Stimulated activated CD8-positive, alpha-beta memory T cell treated with anti-CD3 and anti-CD28 coated beads, Interleukin-15, amount 100 ng/mL, for 24 hours (primary cell): ENCODE measurements around the gene SLC26A5.
"Not testable (repeated sequence)": the region's sequence is repeated elsewhere in the genome, so short reads cannot be mapped to it uniquely, and the experiment has no call there.

Experiments used
- DNase-seq: peaks from one replicate; pipeline ENCODE4 v3.0.0-alpha.2; 2020; ENCODE audit warnings: low read depth

Gene SLC26A5

DNA sequence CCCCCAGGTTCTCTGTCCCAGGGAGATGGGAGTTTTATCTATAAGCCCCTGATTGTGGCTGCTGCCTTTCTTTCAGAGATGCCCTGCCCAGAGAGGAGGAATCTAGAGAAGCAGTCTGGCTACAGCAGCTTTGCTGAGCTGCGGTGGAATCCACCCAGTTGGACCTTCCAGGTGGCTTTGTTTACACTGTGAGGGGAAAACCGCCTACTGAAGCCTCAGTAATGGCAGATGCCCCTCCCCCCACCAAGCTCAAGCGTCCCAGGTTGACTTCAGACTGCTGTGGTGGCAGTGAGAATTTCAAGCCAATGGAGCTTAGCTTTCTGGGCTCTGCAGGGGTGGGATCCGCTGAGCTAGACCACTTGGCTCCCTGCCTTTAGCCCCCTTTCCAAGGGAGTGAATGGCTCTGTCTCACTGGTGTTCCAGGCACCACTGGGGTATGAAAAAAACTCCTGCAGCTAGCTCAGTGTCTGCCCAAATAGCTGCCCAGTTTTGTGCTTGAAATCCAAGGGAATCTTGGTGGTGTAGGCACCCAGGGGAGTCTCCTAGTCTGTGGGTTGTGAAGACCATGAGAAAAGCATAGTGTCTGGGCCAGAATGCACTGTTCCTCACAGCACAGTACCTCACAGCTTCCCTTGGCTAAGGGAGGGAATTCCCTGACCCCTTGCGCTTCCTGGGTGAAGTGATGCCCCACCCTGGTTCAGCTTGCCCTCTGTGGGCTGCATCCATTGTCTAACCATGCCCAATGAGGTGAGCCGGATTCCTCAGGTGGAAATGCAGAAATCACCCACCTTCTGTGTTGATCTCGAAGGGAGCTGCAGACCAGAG lies 40.0 kb downstream of the SLC26A5 start:
- DNase-seq: not testable (repeated sequence)

DNA sequence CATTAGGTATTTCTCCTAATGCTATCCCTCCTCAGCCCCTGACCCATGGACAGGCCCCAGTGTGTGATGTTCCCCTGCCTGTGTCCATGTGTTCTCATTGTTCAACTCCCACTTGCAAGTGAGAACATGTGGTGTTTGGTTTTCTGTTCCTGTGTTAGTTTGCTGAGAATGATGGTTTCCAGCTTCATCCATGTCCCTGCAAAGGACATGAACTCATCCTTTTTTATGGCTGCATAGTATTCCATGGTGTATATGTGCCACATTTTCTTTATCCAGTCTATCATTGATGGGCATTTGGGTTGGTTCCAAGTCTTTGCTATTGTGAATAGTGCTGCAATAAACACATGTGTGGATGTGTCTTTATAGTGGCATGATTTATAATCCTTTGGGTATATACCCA lies 46.3 kb downstream of the SLC26A5 start:
- not testable (repeated sequence) for DNase-seq

DNA sequence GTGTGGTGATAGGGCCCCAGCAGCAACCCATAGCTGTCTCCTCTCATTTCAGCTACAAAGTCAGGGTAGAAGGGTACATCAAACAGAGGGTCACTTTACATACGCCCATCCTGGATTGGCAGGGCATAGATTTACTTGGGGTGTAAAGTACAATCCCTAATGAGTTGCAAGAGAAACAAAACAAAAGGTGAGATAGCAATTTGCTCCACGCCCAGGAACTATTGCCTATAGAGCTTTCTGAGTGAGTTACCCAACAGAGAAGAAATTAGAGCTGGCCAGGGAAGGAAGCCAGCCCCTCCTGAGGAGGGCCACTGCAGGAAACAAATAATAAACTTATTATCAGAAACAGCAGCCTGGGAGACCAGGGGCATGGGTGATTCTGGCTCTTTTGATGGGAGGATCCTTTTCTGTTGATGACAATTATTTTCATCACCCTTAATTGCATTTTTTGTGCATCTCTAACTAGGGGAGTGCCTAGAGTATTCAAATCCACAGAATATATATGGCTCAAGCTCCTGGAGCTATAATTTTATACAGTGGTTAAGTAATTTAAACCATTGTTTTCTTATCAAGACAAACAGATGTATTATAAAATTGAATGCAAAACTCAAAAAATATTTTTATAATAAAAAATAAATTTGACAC lies 47.4 kb downstream of the SLC26A5 start:
- DNase-seq: no peak

DNA sequence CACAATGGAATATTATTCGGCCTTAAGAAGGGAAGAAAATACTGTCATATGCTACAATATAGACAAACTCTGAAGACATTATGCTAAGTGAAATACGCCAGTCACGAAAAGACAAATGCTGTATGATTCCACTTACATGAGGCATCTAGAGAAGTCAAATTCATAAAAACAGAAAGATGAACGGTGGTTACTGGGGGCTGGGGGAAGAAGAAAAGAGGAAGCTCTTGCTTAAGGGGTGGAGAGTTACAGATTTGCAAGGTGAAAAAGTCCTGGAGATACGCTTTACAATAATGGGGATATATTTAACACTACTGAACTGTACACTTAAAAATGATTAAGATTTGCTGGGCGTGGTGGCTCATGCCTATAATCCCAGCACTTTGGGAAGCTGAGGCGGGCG lies 49.5 kb downstream of the SLC26A5 start:
- no peak for DNase-seq

DNA sequence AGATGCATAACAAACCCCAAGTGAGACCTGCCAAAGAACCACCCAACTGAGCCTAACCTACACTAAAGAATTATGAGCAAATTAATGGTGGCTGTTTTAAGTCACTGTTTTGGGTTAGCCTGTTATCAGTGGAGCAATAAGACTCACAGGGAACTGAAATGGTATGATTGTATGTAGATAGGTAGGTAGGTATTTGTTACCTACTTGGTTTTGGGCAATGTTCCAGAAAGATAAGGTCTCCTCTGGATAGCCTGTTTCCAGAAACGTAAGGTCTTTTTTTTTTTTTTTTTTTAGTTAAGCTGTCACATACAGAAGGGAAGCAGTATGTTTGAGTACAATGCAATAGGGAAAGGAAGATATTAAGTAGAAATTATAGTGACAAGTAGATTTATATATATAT lies 50.9 kb downstream of the SLC26A5 start:
- no peak for DNase-seq

DNA sequence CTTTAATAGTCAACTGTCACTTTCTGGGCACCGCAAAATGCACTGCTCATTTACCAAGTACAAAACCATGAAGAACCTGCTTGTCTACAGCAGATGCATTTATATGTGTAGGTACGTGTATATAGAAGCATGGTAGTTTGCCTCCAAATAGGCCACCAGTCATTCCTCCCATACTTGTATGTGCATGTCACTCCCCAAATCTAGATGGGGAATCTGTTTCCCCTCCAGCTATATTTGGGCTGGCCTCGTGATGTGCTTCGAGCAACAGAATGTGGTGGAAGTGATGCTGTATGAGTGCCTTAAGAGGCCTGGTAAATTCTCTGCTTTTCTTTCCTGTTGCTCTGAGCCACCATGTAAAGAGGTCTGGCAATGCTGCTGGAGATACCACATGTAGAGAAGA lies 51.4 kb downstream of the SLC26A5 start:
- DNase-seq: no peak

DNA sequence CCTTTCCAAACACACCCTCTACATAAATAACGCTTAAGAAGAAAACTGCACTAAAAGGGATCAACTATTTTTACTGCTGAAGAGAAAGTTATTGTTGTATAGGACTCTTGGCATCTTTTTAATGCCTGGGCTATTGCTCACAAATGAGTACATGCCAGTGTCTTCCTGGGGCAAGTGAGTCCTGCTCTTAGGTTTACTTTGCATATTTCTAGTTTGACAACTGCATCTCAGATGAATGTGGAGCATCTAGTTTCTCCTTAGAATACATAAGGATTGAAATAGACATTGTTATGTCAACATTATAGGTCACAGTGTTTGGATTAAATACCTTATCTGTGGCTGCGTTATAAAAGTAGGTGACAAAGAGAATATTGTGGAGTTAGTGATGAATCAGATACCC lies 54.0 kb downstream of the SLC26A5 start:
- DNase-seq: no peak

DNA sequence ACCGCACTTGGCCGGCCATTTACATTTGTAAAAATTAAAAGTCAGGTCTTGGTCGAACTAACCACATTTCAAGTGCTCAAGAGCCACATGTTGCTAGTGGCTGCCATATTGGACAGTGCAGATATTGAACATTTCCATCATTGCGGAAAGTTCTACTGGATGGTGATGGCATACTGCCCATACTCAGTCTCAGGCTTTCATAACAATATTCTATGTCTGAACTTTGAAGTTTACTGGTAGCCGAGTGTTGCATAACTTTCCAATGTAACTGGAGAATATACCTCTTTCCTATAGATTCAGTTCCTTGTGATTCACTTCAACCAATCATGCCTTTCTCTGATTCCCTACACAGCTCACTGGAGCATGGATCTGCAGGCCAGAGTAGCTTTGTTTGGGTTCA lies 54.9 kb downstream of the SLC26A5 start:
- DNase-seq: no peak

DNA sequence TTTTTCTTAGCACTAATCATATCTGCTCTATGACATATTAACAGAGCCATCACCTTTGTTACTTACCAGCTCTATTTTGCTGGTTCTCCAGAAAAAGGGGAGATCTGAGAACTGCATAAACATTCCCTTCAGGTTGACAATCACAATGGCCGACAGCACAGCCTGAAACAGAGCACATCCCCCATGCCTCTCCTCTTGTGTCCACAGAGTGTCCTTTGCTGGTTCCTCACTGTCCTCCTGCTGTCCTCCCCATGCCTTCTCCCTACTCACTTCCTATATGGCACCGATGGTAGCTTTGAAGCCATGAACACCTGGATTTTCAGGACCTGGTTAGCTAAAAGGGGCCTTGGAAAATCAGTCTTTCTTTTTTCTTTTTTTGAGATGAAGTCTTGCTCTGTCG lies 56.7 kb downstream of the SLC26A5 start:
- DNase-seq: no peak

DNA sequence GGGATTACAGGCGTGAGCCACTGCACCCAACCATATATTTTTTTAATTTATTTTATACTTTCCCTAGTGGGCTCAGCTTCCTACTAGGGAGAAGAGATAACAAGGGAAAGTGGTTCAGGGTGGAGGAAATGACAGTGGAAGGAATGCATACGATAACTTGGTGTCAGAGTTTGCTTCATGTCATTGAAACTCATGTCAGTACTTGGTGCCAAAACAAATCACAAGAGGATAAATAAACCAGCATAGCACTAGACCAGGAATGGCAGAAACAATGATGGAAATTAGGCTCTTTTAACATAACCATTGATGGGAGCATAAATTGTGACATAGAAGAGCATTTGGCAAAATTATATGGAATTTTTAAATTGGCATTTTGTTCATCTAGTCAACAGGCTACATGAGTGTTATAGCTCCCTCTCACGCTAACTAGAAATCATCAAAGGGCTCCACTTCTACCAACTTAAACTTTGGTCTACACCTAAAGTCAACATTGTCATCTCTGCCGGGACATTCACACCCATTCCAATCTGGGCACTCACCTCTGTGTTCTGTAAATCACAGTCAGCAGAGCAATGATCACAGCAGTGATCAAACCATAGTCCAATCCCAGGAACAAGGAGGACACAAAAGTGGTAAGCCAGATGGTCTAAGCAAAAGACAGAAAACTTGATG lies 57.4 kb downstream of the SLC26A5 start:
- no peak for DNase-seq

DNA sequence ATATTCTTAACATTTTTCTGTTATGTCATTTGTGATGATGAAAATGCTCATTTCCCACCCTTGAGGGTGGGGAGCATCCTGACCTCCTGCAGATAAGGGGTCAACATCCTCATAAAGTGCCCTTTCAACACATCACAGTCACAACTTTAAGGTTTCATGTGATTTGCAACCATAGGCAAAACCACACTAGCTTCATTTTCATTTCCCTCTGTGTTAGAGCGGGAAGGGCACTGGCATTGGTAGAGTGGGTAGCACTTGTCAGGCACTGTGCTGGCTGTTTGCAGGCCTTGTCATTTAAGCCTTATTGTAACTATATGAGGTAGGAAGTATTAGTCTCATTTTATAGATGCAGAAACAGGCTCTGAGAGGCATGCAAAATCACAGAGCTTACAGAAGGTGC lies 58.8 kb downstream of the SLC26A5 start:
- DNase-seq: no peak

DNA sequence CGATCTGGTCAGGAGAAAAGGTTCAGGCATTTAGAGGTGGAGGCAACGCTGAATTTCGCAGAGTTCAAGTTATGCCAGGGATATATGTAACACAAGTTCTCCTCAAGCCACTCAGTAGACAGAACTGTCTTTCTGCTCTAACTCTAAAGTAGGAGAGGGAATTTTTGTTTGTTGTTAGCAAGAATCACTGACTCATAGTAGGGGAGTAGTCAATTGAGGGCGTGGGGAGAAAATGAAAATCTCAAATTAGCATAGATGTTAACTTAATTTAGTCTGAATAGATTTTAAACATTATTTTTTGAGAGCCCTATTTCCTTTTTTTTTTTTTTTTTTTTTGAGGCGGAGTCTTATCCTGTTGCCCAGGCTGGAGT lies 64.0 kb downstream of the SLC26A5 start:
- DNase-seq: no peak

DNA sequence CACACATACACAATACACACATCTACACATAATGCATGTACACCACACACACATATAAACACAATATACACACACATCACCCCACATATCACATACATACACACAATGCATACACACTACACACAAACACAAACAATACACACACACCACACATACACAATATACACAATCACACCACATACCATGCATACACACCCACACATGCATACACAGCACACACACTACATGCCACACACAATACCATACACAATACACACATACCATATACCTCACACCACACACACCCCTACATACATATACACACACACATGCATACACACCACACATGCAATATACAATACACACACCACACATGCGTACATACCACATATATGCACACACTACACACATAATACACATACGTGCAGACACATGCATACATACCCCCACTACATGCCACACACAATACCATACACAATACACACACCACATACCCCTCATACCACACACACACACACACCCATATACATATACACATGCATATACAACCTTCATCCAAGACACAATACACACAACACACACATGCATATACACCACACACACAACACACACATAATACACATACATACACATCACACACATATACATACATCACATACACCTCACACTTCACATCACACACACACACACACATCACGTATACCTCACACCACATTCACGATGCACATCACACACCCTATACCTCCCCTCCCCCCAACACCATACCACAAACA lies 64.6 kb downstream of the SLC26A5 start:
- DNase-seq: no peak

DNA sequence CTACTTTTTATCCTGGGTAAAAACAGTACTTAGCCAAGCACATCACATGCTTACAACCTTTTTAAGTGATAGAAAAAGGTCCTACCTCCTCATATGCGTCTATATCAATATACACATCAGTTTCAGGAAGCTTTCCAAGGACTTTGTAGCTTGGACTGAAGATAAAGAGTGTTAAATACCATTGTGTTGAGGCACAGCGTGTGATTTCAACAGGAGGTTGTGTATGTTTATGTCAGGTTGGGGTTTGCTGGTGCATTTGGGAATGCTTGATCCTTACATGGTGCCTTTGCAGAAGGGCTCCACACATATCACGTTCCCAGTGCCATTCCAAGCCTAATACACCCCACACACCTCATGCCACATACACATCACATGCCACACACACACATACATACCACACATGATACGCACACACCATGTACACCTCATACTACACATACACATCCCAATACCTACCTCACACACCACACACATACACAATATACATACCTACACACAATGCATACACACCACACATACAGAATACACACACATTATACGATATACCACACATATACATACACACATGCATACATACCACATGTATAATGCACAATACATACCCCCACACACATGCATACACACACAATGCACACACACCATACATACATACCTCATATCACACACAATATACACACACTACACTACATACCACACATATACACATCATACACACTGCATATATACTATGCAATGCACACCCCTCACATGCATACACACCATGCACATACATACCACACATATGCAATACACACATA lies 65.4 kb downstream of the SLC26A5 start:
- DNase-seq: no peak

DNA sequence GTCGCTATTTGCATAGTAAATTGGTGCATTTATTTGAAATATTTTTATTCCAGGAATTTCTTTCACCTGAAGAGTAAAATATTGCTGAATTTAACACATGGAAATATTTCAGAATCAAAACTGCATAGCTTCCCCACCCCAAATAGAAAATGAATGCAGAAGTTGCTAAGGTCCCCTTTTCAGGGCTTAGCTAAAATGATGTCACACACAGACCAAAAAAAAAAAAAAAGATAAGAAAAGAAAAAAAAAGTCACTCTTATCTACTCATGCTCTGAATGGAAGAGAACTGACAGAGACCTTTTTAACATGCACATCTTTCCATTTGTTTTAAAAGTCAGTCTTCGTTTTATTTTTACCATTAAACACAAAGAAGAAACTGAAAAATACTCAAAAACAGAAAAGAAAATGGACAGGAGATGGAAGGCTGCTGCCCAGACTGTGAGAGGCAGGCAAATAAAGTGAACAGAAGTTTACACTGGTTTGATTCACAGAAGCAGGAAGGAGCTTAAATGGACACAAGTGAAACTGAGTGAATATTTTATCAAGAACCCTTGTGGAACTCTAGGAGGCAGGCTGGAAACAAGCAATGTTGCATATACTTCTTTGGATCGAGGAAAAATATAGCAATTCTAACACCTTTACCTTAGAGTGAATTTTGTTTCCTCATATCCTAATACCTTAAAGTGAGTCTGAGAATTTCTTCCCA lies 66.6 kb downstream of the SLC26A5 start:
- no peak for DNase-seq

DNA sequence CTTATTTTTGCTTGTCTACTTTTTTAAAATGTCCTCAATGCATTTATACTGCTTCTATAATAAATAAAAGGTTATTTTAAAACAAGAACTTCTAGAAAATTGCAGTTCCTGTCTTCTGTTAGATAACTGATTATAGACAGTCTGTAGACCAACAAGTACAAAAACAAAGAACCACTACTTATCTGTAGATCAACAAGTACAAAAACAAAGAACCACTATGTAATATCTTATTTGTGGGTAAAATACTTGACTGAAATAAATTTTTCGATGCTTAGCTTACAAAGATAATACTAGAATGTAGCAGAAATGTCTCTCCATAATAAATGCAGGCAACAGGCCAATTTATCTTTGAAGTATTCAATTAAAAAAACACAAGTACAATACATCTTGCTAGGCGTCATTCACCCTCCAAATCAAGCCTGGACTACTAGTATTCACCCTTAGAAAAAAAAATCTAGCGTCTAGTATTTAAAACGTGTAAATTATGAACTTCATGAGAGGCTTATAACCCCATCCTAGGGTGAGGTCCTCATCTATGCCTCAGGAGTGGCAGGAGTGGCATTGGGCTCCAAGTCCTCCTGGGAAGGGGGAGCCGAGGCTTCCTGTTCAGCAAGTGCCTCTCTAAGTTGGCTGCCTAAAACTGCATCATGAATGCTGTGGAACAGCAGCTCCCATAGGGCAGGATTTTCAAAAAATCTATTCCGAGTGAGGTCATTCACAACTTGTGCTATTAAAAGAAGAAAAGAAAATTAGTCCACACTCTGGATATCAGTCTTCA lies 72.0 kb downstream of the SLC26A5 start:
- no peak for DNase-seq

DNA sequence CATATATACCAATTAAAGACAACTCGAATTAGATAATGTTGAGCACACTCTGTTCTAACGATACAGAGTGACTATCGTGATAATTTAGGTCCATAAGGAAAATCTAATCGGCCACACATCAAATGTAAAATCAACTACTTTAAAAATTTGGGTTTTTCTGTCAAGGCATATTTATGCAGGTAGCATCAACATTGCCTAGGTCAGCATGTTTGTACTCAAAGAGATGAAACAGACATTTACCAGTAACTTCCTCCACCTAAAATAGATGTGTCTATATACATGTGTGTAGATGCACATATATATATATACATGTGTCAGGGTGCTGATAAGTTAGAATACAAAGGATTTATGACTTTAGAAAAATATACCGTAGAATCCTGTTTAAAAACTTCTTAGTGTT lies 76.6 kb downstream of the SLC26A5 start:
- DNase-seq: no peak

DNA sequence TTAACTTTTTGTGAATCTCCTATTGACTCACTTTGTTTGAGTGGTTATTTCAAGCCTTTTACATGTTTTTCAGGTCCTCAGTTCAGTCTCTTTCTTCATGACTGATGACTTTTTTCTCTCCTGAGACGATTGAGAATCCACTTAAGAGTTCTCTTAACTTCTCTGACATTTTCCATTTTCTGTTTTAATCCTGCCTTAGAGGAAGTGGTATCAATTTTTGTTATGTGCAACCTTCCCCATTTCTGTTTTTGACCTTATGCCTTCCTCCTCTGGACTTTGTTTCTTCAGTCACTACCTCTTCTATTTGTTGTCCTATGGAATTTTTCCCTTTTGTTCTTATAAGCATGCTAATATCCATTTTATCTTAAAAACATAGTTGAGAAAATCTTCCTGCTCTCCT lies 96.2 kb downstream of the SLC26A5 start:
- DNase-seq: no peak

DNA sequence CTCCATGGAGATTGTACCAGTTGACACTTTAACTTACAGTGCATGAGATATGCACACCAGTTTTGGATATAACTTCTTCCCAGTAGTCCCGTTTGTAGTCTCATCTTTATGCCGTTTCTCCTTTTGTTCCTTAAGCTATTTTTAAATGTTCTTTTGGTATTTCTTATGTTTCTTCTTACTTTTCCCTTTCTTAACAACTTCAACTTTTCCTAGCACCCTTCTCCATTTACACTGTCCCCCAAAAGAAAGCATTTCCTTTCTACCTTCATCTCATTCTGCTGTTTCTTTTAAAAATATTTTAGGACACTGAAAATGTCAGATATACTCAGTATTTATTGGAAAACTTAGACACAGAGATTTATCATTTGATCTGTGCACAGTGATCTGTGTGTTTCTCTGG lies 97.0 kb downstream of the SLC26A5 start:
- DNase-seq: no peak

DNA sequence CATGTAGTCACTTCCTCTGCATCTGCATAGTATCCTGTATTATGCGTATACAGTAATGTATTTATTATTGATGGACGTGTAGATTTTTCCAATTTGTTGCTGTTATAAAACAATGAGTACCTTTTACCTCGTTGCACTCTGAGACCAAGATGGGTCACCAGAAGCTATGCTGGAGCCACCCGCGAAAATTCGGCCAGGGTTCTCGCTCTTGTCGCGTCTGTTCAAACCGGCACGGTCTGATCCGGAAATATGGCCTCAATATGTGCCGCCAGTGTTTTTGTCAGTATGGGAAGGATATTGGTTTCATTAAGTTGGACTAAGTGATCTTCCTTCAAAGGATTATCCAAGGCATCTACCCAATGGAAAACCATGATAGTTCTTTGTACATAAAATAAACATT lies 97.6 kb downstream of the SLC26A5 start:
- DNase-seq: no peak
